ENCODE results near the gene GALNT14.

Gene GALNT14

GRCh38 chr2:31088504-31089195, 49.6 kb downstream of the GALNT14 start:
- Mint-ChIP-seq H3K27ac (no peak overlapping the region), H3K4me1 (ENCODE audit: low read depth) (no peaks in the 10 kb centered on the region), H3K9me3 (no peaks in the 10 kb centered on the region), H3K4me3 (no peak overlapping the region), H3K36me3 (ENCODE audit: low read depth) (no peaks in the 10 kb centered on the region), H3K27me3 (no peaks in the 10 kb centered on the region)
- intact Hi-C loops (cut with micrococcal nuclease), result no loop called here

- Mint-ChIP-seq H3K4me3 (no peak overlapping the region), H3K27ac (no peak overlapping the region), H3K27me3 (no peaks in the 10 kb centered on the region), H3K4me1 (ENCODE audit: low read depth) (no peaks in the 10 kb centered on the region), H3K9me3 (no peaks in the 10 kb centered on the region), H3K36me3 (ENCODE audit: low read depth) (no peaks in the 10 kb centered on the region)
- intact Hi-C loops (cut with micrococcal nuclease), result no loop called here
Observed at GRCh38 chr2:31087491-31087890, 50.7 kb downstream of the GALNT14 start.

GRCh38 chr2:31086590-31086989, 51.6 kb downstream of the GALNT14 start:
- H3K9me3 Mint-ChIP-seq, result no peaks in the 10 kb centered on the region
- H3K27ac Mint-ChIP-seq, result no peak overlapping the region
- intact Hi-C loops (cut with micrococcal nuclease), result no loop called here
- no peaks in the 10 kb centered on the region for H3K27me3 Mint-ChIP-seq
- no peaks in the 10 kb centered on the region for H3K36me3 Mint-ChIP-seq (ENCODE audit: low read depth)
- H3K4me3 Mint-ChIP-seq, result no peak overlapping the region
- no peaks in the 10 kb centered on the region for H3K4me1 Mint-ChIP-seq (ENCODE audit: low read depth)

GRCh38 chr2:31083234-31083993, 54.8 kb downstream of the GALNT14 start:
- Mint-ChIP-seq H3K4me1 (ENCODE audit: low read depth) (no peaks in the 10 kb centered on the region), H3K9me3 (no peaks in the 10 kb centered on the region), H3K27me3 (no peaks in the 10 kb centered on the region), H3K27ac (no peak overlapping the region), H3K4me3 (no peak overlapping the region), H3K36me3 (ENCODE audit: low read depth) (no peaks in the 10 kb centered on the region)
- intact Hi-C loops (cut with micrococcal nuclease), result no loop called here

DNA sequence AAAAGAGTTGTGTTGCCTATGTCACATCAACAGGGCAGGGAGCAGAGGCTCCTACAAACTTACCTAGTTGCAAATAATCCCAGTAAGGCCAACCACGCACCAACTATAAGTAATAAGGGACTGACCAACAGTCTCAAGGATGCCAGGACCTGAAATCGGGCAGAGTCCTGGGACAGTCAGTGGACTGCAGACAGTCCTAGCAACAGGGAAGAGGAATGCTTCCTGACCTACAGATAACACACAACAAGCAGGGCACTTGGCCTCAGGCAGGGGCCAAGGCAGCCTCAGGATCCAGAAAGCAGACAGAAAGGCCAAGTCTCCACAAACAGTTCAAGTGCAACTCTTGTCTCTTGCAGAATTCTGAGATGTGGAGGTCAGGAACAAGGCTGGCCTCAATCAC, 56.2 kb downstream of the GALNT14 start:
- Mint-ChIP-seq H3K9me3 (no peaks in the 10 kb centered on the region), H3K36me3 (ENCODE audit: low read depth) (no peaks in the 10 kb centered on the region), H3K4me3 (no peak overlapping the region), H3K4me1 (ENCODE audit: low read depth) (no peaks in the 10 kb centered on the region), H3K27ac (no peak overlapping the region), H3K27me3 (no peaks in the 10 kb centered on the region)
- intact Hi-C loops (cut with micrococcal nuclease), result no loop called here

DNA sequence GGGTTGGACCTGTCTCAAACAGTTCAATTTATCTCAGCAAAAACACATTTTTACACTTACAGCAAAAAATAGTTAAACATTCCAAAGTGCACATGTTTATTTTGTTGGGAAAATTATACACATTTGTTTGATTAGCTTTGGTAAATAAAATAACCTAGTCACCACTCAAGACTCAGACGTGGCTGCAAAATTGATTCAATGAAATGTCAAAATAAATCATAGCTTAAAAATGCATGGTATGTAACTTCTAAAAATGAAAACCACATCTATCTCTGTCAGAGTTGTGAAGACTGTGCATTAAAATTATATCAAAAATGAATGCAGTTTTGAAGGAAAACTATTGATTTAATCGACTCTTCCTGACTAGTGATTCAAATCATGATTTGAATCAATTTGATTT, 56.7 kb downstream of the GALNT14 start:
- intact Hi-C loops (cut with micrococcal nuclease), result no loop called here
- Mint-ChIP-seq H3K4me3 (no peak overlapping the region), H3K9me3 (no peaks in the 10 kb centered on the region), H3K27ac (no peak overlapping the region), H3K4me1 (ENCODE audit: low read depth) (no peaks in the 10 kb centered on the region), H3K27me3 (no peaks in the 10 kb centered on the region), H3K36me3 (ENCODE audit: low read depth) (no peaks in the 10 kb centered on the region)

- intact Hi-C loops (cut with micrococcal nuclease), result no loop called here
- no peak overlapping the region for H3K4me3 Mint-ChIP-seq
Observed at GRCh38 chr2:31080361-31080760, 57.9 kb downstream of the GALNT14 start.

DNA sequence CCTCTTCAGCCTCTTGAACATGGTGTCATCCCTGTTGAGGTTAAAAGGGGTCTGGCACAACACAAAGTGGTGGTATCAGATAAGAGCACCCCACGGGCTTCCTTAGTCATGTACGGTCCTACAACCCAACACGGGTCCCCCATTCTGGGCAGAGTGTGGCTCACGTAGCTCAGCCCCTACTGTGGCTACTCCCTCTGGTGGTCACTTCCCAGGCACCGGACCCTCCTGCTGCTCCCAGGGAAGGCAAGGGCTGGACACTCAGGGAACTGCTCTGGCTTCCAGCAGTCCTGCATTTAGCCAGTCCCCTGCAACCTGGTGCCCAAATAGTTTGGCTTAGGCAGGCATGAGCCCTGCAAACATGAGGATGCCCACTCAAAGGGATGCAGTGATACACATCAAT, 58.6 kb downstream of the GALNT14 start:
- no peaks in the 10 kb centered on the region for H3K36me3 Mint-ChIP-seq (ENCODE audit: low read depth)
- no peaks in the 10 kb centered on the region for H3K4me1 Mint-ChIP-seq (ENCODE audit: low read depth)
- no peak overlapping the region for H3K4me3 Mint-ChIP-seq
- H3K27ac Mint-ChIP-seq, result no peak overlapping the region
- intact Hi-C loops (cut with micrococcal nuclease), result no loop called here
- H3K27me3 Mint-ChIP-seq, result no peaks in the 10 kb centered on the region
- H3K9me3 Mint-ChIP-seq, result no peaks in the 10 kb centered on the region

More at GRCh38 chr2:31080361-31080760, 57.9 kb downstream of the GALNT14 start:
- Mint-ChIP-seq H3K4me1 (ENCODE audit: low read depth) (no peaks in the 10 kb centered on the region), H3K36me3 (ENCODE audit: low read depth) (no peaks in the 10 kb centered on the region), H3K27ac (no peak overlapping the region), H3K27me3 (no peaks in the 10 kb centered on the region), H3K9me3 (no peaks in the 10 kb centered on the region)

DNA sequence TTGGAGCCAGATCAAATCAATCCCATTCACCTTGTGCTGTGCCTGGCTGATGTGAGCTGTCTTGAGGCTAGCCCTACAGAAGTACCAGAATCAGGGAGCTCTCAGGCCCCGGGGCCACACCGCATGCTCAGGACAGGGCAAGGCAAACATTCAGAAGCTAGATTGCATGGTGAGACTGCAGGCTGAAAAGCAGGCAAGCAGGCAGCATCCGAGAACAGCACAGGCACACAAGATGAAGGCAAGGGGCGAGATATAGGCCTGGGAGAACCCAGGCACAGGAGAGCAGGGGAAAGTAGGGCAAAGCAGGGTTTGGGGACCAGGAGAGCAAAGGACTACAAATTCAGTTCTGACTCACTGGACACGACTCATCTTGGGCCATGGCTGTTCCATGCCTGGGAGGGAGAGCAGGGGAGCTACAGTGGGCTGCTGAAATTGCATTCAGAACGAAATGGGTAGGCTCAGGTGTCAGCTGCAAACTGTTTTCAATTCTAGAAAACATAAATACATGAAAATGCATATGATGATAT, 59.6 kb downstream of the GALNT14 start:
- Mint-ChIP-seq H3K4me3 (no peak overlapping the region), H3K36me3 (ENCODE audit: low read depth) (no peaks in the 10 kb centered on the region), H3K4me1 (ENCODE audit: low read depth) (no peaks in the 10 kb centered on the region), H3K27me3 (no peaks in the 10 kb centered on the region), H3K27ac (no peak overlapping the region), H3K9me3 (no peaks in the 10 kb centered on the region)
- intact Hi-C loops (cut with micrococcal nuclease), result no loop called here

- H3K36me3 Mint-ChIP-seq (ENCODE audit: low read depth), result no peaks in the 10 kb centered on the region
- no peak overlapping the region for H3K4me3 Mint-ChIP-seq
- H3K4me1 Mint-ChIP-seq (ENCODE audit: low read depth), result no peaks in the 10 kb centered on the region
- no peak overlapping the region for H3K27ac Mint-ChIP-seq
- no peaks in the 10 kb centered on the region for H3K27me3 Mint-ChIP-seq
- intact Hi-C loops (cut with micrococcal nuclease), result no loop called here
- H3K9me3 Mint-ChIP-seq, result no peaks in the 10 kb centered on the region
Observed at GRCh38 chr2:31078011-31078410, 60.2 kb downstream of the GALNT14 start.

DNA sequence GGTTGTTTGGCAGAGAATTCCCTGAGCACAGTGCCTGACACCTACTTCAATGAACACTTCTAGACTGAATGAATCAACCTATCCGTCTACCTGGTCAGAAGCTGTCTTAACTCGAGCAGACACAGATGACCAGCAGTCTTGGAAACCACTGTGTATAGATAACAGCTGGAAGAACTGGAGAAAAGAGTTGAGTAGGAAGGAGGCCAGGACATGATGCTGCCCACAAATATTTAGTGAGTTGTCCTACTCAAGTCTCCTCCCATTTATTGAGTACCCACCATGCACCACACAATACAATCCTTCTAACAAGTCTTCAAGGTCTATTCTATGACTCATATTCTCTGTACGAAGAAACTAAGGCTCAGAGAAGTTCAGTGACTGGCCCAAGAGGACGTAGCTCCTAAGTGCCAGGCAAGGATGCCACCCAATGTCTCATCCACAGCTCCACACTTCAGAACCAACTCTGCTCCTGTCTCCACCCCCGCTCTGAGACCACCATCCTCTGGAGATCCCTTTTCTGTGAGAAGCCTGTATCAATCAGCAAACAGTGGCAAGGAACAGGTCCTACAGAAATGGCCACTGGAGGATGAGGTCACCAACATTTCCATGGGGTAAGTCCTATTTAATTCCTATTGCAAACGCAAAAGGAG, 62.2 kb downstream of the GALNT14 start:
- no peaks in the 10 kb centered on the region for H3K9me3 Mint-ChIP-seq
- peaks cover 11% of the 10 kb centered on the region for H3K4me1 Mint-ChIP-seq (ENCODE audit: low read depth)
- no peaks in the 10 kb centered on the region for H3K27me3 Mint-ChIP-seq
- no peak overlapping the region for H3K4me3 Mint-ChIP-seq
- no peaks in the 10 kb centered on the region for H3K36me3 Mint-ChIP-seq (ENCODE audit: low read depth)
- no peak overlapping the region for H3K27ac Mint-ChIP-seq
- intact Hi-C loops (cut with micrococcal nuclease), result no loop called here

- Mint-ChIP-seq H3K36me3 (ENCODE audit: low read depth) (no peaks in the 10 kb centered on the region), H3K9me3 (no peaks in the 10 kb centered on the region), H3K4me1 (ENCODE audit: low read depth) (peaks cover 11% of the 10 kb centered on the region), H3K4me3 (no peak overlapping the region), H3K27me3 (no peaks in the 10 kb centered on the region), H3K27ac (no peak overlapping the region)
- intact Hi-C loops (cut with micrococcal nuclease), result no loop called here
Observed at GRCh38 chr2:31075431-31075830, 62.8 kb downstream of the GALNT14 start.

DNA sequence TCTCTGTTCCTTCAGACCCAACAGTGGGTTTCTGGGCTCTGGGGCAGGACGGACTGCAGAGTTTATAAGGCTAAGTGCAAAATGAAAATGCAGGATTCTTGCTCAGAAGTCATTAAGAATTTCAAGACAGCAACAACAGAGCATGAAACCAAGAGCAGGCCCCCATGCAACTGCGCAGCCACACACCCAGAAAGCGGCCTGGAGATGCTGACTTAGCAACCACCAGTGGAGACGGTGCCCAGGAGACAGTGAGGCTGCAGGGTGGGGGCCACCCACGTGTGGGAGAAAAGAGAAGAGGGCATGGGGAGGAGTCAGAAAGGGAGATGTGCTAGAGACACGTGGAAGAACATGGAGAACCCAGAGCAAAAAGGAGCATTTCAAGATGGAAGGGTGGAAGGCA, 66.5 kb downstream of the GALNT14 start:
- no peaks in the 10 kb centered on the region for H3K36me3 Mint-ChIP-seq (ENCODE audit: low read depth)
- no peaks in the 10 kb centered on the region for H3K9me3 Mint-ChIP-seq
- H3K27me3 Mint-ChIP-seq, result no peaks in the 10 kb centered on the region
- H3K27ac Mint-ChIP-seq, result no peak overlapping the region
- intact Hi-C loops (cut with micrococcal nuclease), result no loop called here
- no peak overlapping the region for H3K4me3 Mint-ChIP-seq
- peaks cover 11% of the 10 kb centered on the region for H3K4me1 Mint-ChIP-seq (ENCODE audit: low read depth)

All from dendritic cell treated with granulocyte-macrophage colony-stimulating factor and Interleukin-4, amounts not matched to agents 40 ng/mL and 50 ng/mL, for 4 days (primary cell).